ENCODE measurements around the gene RIT2.

DNA sequence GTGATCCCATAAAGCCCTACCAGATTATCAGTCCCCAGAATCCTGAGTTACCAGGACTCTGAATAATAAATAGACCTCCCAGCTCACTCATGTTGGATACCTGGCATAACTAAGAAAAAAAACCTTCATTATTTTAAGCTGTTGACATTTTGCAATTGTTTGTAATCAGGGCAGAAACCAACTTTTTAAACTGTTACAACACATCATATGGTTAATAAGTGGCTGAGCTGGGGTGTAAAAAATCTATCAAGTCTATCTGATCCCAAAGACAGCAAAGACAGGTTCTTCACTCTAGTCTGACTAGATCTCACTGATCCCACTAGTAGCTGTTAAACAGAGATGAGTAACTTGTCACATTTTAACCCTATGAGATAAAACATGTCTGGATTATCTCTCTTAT lies 370.3 kb downstream of the RIT2 start:
- TF ChIP-seq, protein P1, sequence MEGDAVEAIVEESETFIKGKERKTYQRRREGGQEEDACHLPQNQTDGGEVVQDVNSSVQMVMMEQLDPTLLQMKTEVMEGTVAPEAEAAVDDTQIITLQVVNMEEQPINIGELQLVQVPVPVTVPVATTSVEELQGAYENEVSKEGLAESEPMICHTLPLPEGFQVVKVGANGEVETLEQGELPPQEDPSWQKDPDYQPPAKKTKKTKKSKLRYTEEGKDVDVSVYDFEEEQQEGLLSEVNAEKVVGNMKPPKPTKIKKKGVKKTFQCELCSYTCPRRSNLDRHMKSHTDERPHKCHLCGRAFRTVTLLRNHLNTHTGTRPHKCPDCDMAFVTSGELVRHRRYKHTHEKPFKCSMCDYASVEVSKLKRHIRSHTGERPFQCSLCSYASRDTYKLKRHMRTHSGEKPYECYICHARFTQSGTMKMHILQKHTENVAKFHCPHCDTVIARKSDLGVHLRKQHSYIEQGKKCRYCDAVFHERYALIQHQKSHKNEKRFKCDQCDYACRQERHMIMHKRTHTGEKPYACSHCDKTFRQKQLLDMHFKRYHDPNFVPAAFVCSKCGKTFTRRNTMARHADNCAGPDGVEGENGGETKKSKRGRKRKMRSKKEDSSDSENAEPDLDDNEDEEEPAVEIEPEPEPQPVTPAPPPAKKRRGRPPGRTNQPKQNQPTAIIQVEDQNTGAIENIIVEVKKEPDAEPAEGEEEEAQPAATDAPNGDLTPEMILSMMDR (IDR thresholded peaks at IDR 0.05): no peak
- TF ChIP-seq POLR2AphosphoS5 (IDR thresholded peaks at IDR 0.05): no peak
- TF ChIP-seq EP300 (IDR thresholded peaks at IDR 0.05): no peak
